Right atrium auricular region (tissue), 2 donors: ENCODE measurements around the gene KLHL2. TPM values are rescaled to one million over a fixed set of nuclear protein-coding genes. Genes with fewer than 3 reads are reported as not detected.

Source experiments
- DNase-seq: peaks from one replicate; pipeline ENCODE4 v3.0.0-alpha.2; 2019; ENCODE audit warnings: low spot score
- H3K27ac ChIP-seq, 2 donors: fragments of 200-600 bp; sonication (generic); 1 replicate in 1 of 2; 2 replicates in 1 of 2; pipeline ENCODE4 v1.5.1; 2016 to 2019
- H3K27me3 ChIP-seq, 2 donors: fragments of 200-600 bp; sonication (generic); one replicate each; pipeline versions ENCODE4 v1.5.1 to v1.6.0; 2017 to 2019
- H3K36me3 ChIP-seq: fragments of 200-600 bp; sonication (generic); one replicate; pipeline ENCODE4 v1.5.1; 2016
- H3K4me1 ChIP-seq, 2 donors: fragments of 200-600 bp; sonication (generic); one replicate each; pipeline versions ENCODE4 v1.5.1 to v1.6.0; 2017 to 2019
- H3K4me3 ChIP-seq, 2 donors: fragments of 200-600 bp; sonication (generic); 1 replicate in 1 of 2; 2 replicates in 1 of 2; pipeline ENCODE4 v1.5.1; 2017 to 2019; ENCODE audit warnings: mild to moderate bottlenecking in 1 of 2, moderate library complexity in 1 of 2
- H3K9me3 ChIP-seq, 2 donors: fragments of 200-600 bp; sonication (generic); one replicate each; pipeline ENCODE4 v1.5.1; 2019
- total RNA-seq, 2 donors: library from RNA; depleted of rRNA; stranded (reverse); fragments of >200 nt; gene quantifications; one replicate each; pipeline ENCODE4 v1.1.0, GENCODE V29; 2016
- TF ChIP-seq, protein P1 (sequence below), 2 donors: fragments of 200-600 bp; sonication (generic); IDR thresholded peaks; one replicate each; pipeline ENCODE4 v1.5.1; 2019; ENCODE audit warnings: antibody characterized with exemption in 2 of 2

The KLHL2 gene
- total RNA-seq, 2 donors from 2014 or later = 7.6 to 9.0 TPM

DNA sequence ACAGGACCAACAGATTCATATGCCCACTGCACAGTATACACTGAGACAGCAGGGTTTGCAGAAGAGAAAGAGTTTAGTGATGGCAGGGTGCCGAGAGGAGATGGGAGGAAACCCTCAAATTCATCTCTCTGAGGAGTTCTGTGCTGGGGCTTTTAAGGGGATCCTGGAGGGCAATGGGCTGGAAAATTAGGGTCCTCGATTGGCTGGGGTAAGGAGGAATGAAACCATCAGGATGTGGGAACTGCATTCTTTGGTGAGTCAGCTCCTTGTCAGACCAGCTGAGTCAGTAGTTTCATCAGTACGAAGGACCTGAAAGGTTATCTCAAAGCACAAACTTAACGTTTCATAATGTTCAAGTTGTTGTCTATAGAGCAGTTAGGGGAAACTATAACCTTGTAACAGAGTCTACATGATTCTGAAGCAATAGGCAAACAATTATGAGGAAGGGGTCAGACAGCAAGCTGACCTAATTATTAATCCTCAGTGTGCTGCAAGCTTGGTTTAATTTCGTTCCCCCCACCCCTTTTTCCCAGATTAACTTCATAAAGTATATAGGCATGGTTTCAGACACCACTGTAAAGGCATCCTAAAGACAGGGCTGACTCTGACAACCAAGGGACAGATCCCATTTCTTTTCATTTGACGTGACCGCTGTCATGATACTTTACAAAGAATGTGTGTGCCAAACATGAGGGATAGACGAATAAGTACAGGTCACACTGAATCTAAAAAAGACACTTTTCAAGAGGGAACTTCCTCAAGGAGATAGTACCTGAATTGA is 118.6 kb downstream of the KLHL2 start:
- no peaks in the 10 kb centered on the region for H3K36me3 ChIP-seq
- H3K4me3 ChIP-seq = peak overlapping the region in 1 of 2 donors; percentile 80
- DNase-seq = no peak
- TF ChIP-seq, protein P1, sequence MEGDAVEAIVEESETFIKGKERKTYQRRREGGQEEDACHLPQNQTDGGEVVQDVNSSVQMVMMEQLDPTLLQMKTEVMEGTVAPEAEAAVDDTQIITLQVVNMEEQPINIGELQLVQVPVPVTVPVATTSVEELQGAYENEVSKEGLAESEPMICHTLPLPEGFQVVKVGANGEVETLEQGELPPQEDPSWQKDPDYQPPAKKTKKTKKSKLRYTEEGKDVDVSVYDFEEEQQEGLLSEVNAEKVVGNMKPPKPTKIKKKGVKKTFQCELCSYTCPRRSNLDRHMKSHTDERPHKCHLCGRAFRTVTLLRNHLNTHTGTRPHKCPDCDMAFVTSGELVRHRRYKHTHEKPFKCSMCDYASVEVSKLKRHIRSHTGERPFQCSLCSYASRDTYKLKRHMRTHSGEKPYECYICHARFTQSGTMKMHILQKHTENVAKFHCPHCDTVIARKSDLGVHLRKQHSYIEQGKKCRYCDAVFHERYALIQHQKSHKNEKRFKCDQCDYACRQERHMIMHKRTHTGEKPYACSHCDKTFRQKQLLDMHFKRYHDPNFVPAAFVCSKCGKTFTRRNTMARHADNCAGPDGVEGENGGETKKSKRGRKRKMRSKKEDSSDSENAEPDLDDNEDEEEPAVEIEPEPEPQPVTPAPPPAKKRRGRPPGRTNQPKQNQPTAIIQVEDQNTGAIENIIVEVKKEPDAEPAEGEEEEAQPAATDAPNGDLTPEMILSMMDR (IDR thresholded peaks at IDR 0.05) = no peak
- H3K27me3 ChIP-seq = no peaks in the 10 kb centered on the region
- no peaks in the 10 kb centered on the region for H3K9me3 ChIP-seq
- no peak overlapping the region for H3K27ac ChIP-seq
- H3K4me1 ChIP-seq = peaks cover 0 to 20% of the 10 kb centered on the region in 2 donors

DNA sequence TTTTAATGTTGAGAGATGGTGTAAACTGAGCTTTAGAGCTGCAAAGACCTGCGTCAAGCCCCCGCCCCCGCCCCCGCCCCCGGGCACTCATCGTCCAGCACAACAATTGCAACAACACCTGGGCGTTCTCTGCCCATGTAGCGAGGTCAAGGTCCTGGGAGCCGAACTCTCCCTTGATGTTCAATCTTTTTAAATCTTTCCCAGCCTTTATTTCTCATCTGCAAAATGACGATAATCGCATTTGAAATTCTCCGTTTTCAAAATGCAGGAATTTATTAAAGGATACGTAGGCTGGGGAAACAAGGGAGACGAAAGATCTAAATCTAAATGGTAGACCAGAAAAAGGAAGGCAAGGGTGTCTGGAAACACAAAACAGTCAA is 119.5 kb downstream of the KLHL2 start:
- Histone ChIP-seq H3K9me3 (no peaks in the 10 kb centered on the region), H3K4me1 (peaks cover 0 to 20% of the 10 kb centered on the region in 2 donors), H3K4me3 (peak overlapping the region; percentile 80 to 95), H3K36me3 (no peaks in the 10 kb centered on the region), H3K27me3 (no peaks in the 10 kb centered on the region), H3K27ac (peak overlapping the region; percentile 79 to 80)
- DNase-seq = no peak
- TF ChIP-seq, protein P1 (IDR thresholded peaks at IDR 0.05) = no peak

DNA sequence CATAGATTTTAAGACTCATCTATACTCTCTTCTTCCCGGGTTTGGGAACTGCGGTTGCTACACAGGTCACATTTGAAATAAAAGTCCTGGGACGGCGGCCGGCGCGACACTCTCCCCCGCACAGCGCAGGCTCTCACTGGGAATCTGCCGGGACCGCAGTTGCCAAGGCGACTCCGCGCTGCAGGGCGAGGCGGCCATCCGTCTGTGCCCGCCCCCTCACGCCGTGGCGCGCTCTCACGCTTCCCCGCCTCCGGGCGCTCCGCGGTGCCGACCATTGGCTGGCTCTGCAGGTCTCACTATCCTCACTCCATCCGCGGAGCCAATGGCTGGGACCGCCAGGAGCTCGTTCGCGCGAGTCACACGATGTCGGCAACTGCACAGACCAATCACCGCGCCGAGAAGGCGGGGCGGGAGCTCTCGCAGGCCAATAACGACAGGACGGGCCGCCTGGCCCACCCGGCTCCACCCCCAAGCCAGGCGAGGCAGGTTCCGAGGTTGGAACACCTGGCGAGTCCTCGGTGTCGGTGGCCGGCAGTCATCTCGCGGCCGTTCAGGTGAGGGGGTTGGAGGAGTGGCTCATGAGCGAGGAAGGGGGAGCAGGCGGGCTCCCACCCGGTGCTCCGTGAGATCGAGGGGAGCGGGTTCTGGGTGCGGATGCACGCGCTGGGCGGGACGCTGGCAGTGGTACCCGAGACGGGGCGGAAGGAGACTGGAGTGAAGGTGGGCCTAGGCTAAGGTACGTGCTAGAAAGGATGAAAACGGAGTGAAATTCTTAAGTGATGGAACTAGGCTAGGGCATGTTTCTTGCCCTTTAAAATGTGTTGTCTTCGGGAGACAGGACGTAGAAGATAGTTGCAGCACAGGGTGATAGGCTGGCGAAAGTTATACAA is 120.1 kb downstream of the KLHL2 start, which contains the start of gene MSMO1:
Gene MSMO1 (plus strand): TSS at position 459 of the 890 bp plus-strand sequence. CDS start 5,702 bp downstream, outside the sequence.
- TF ChIP-seq, protein P1 (IDR thresholded peaks at IDR 0.05) = no peak
- H3K27me3 ChIP-seq = no peaks in the 10 kb centered on the region
- H3K4me1 ChIP-seq = peaks cover 0 to 20% of the 10 kb centered on the region in 2 donors
- peak within 1 kb of the TSS; percentile 80 to 83 for H3K27ac ChIP-seq
- H3K4me3 ChIP-seq = peak within 1 kb of the TSS; percentile 80 to 95
- H3K36me3 ChIP-seq = no peaks in the 10 kb centered on the region
- DNase-seq = peak; percentile 99
- H3K9me3 ChIP-seq = no peaks in the 10 kb centered on the region

DNA sequence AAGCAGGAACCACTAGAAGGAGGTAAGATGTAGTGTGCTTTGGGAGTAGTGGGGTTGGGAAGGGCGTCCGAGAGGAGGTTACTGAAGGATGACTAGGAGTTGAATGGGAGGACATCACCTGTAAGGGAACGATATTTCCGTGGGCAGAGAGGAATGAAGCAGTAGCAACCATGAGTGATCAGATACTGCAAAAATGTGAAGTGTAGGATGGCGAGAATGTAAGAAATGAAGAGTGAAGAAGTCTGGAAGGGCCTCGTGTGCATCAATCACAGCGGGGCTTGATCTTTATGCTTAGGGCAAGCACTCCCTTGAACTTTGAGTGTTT is 120.7 kb downstream of the KLHL2 start:
- peaks cover 0 to 20% of the 10 kb centered on the region in 2 donors for H3K4me1 ChIP-seq
- TF ChIP-seq, protein P1 (IDR thresholded peaks at IDR 0.05) = no peak
- H3K4me3 ChIP-seq = peak overlapping the region; percentile 80 to 95
- DNase-seq = no peak
- no peaks in the 10 kb centered on the region for H3K9me3 ChIP-seq
- no peaks in the 10 kb centered on the region for H3K27me3 ChIP-seq
- H3K36me3 ChIP-seq = no peaks in the 10 kb centered on the region
- peak overlapping the region; percentile 80 to 83 for H3K27ac ChIP-seq

DNA sequence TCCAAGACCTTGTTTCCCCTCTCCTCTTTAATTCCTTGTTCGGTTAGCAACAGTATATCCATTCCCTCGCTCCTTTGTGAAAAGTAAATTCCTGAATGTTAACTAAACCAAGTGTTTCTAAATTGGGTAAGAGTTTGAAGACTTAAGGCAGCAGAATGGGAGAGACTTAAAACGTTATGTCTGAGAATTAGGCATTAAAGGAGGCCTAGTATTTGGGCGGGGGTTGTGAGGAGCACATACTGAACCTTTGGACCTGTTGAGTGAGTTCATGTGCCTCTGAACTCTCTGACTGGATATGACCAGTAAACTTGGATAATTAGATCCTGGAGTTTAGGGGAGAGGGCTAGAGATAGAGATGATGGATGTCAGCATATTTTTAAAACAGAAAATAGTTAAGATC is 121.3 kb downstream of the KLHL2 start:
- no peak for DNase-seq
- Histone ChIP-seq H3K27ac (no peak overlapping the region), H3K9me3 (no peaks in the 10 kb centered on the region), H3K36me3 (no peaks in the 10 kb centered on the region), H3K4me3 (peak overlapping the region in 1 of 2 donors; percentile 80), H3K27me3 (no peaks in the 10 kb centered on the region), H3K4me1 (peaks cover 0 to 20% of the 10 kb centered on the region in 2 donors)
- TF ChIP-seq, protein P1 (IDR thresholded peaks at IDR 0.05) = no peak
